Measurements from ENCODE around the gene MYL6B.

MYL6B gene

GRCh38 chr12:56124133-56124532 is 28.3 kb upstream of the MYL6B start:
- DNase-seq: peak; percentile 14

GRCh38 chr12:56126732-56127239 is 25.6 kb upstream of the MYL6B start:
- DNase-seq: peak; percentile 70

- no peak for DNase-seq
Measured at GRCh38 chr12:56127485-56127887, 24.9 kb upstream of the MYL6B start.

- DNase-seq: peak; percentile 100
Measured at GRCh38 chr12:56127888-56128669, 24.3 kb upstream of the MYL6B start, which contains the start of gene ESYT1. Gene ESYT1, plus strand, starts transcription at chr12:56128267. Its CDS starts 53 bp downstream, at chr12:56128320.

- DNase-seq: peak; percentile 17
Measured at GRCh38 chr12:56128670-56129205, 23.6 kb upstream of the MYL6B start.

GRCh38 chr12:56129206-56129941 is 23.0 kb upstream of the MYL6B start:
- DNase-seq: peak; percentile 51

GRCh38 chr12:56129942-56130495 is 22.4 kb upstream of the MYL6B start:
- no peak for DNase-seq

GRCh38 chr12:56130876-56131275 is 21.5 kb upstream of the MYL6B start:
- DNase-seq: no peak

- no peak for DNase-seq
Measured at GRCh38 chr12:56134897-56135296, 17.5 kb upstream of the MYL6B start.

- no peak for DNase-seq
Measured at GRCh38 chr12:56137853-56138571, 14.4 kb upstream of the MYL6B start.

- peak; percentile 56 for DNase-seq
Measured at GRCh38 chr12:56141946-56142784, 10.2 kb upstream of the MYL6B start.

- no peak for DNase-seq
Measured at GRCh38 chr12:56143217-56143616, 9.2 kb upstream of the MYL6B start.

- DNase-seq: no peak
Measured at GRCh38 chr12:56143870-56144269, 8.5 kb upstream of the MYL6B start.

- no peak for DNase-seq
Measured at GRCh38 chr12:56145217-56145616, 7.2 kb upstream of the MYL6B start.

GRCh38 chr12:56146492-56147460 is 5.6 kb upstream of the MYL6B start:
- no peak for DNase-seq

- DNase-seq: peak; percentile 80
Measured at GRCh38 chr12:56150563-56150962, 1.8 kb upstream of the MYL6B start.

GRCh38 chr12:56151672-56152131 is 685 bp upstream of the MYL6B start:
- peak; percentile 21 for DNase-seq

GRCh38 chr12:56152756-56153677 is 630 bp downstream of the MYL6B start:
- no peak for DNase-seq

- no peak for DNase-seq
Measured at GRCh38 chr12:56153678-56154065, 1.3 kb downstream of the MYL6B start.
